HL-60 (cell line): ENCODE data around the gene TBC1D4.

Source experiments
- CTCF ChIP-seq: IDR thresholded peaks from one replicate; pipeline ENCODE4 v1.5.1; 2011; ENCODE audit warnings: low read length, control low read depth, inconsistent platforms; ENCODE audit not compliant: insufficient read depth
- POLR2AphosphoS5 ChIP-seq: IDR thresholded peaks from 2 replicates; pipeline ENCODE4 v1.6.1; 2012; ENCODE audit warnings: low read depth
- SPI1 ChIP-seq: IDR thresholded peaks from 2 replicates; pipeline ENCODE4 v1.6.1; 2012; ENCODE audit warnings: low read depth, mild to moderate bottlenecking, borderline replicate concordance

GRCh38 chr13:75378301-75378700 is 103.7 kb downstream of the TBC1D4 start:
- TF ChIP-seq CTCF (no peak), POLR2AphosphoS5 (no peak), SPI1 (no peak)
